ENCODE data around the gene NOTCH2. TPM values are rescaled to one million over a fixed set of nuclear protein-coding genes. Genes with fewer than 3 reads are reported as not detected.

The NOTCH2 gene
- total and polyA plus RNA-seq, 2 experiments from 2014 or later: 8.5 to 56.6 TPM

DNA sequence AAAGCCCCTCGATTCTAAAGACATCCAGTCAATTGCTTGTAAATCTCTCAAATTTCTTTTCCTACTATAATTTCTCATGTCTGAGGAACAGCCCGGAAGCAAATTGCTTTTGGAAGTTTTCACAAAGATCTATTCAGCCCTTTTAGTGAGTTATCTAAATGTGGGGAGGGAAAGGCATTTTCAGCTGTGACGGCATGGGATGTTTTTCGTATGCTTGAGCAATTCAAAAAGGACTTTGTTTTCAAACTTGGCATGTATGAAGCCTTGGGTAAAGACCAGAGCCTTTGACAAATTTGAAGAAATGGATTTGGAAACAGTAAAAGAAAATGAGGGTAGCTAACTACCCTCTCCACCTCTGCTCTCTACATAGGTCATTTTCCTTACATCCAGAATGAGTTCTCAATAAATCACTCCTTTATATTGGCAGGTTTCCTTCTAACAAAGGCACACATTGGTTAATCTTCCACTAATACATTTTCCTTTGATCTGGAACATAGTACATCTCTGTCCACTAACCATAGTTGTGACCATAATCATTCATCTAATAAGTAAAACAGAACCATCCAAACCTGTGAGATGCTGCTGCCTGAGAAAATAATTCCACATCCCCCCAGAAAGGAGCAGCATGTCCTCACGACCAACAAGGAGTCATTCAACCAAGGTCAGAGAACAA lies 107.0 kb downstream of the NOTCH2 start (continued):
- TF ChIP-seq, protein P1, sequence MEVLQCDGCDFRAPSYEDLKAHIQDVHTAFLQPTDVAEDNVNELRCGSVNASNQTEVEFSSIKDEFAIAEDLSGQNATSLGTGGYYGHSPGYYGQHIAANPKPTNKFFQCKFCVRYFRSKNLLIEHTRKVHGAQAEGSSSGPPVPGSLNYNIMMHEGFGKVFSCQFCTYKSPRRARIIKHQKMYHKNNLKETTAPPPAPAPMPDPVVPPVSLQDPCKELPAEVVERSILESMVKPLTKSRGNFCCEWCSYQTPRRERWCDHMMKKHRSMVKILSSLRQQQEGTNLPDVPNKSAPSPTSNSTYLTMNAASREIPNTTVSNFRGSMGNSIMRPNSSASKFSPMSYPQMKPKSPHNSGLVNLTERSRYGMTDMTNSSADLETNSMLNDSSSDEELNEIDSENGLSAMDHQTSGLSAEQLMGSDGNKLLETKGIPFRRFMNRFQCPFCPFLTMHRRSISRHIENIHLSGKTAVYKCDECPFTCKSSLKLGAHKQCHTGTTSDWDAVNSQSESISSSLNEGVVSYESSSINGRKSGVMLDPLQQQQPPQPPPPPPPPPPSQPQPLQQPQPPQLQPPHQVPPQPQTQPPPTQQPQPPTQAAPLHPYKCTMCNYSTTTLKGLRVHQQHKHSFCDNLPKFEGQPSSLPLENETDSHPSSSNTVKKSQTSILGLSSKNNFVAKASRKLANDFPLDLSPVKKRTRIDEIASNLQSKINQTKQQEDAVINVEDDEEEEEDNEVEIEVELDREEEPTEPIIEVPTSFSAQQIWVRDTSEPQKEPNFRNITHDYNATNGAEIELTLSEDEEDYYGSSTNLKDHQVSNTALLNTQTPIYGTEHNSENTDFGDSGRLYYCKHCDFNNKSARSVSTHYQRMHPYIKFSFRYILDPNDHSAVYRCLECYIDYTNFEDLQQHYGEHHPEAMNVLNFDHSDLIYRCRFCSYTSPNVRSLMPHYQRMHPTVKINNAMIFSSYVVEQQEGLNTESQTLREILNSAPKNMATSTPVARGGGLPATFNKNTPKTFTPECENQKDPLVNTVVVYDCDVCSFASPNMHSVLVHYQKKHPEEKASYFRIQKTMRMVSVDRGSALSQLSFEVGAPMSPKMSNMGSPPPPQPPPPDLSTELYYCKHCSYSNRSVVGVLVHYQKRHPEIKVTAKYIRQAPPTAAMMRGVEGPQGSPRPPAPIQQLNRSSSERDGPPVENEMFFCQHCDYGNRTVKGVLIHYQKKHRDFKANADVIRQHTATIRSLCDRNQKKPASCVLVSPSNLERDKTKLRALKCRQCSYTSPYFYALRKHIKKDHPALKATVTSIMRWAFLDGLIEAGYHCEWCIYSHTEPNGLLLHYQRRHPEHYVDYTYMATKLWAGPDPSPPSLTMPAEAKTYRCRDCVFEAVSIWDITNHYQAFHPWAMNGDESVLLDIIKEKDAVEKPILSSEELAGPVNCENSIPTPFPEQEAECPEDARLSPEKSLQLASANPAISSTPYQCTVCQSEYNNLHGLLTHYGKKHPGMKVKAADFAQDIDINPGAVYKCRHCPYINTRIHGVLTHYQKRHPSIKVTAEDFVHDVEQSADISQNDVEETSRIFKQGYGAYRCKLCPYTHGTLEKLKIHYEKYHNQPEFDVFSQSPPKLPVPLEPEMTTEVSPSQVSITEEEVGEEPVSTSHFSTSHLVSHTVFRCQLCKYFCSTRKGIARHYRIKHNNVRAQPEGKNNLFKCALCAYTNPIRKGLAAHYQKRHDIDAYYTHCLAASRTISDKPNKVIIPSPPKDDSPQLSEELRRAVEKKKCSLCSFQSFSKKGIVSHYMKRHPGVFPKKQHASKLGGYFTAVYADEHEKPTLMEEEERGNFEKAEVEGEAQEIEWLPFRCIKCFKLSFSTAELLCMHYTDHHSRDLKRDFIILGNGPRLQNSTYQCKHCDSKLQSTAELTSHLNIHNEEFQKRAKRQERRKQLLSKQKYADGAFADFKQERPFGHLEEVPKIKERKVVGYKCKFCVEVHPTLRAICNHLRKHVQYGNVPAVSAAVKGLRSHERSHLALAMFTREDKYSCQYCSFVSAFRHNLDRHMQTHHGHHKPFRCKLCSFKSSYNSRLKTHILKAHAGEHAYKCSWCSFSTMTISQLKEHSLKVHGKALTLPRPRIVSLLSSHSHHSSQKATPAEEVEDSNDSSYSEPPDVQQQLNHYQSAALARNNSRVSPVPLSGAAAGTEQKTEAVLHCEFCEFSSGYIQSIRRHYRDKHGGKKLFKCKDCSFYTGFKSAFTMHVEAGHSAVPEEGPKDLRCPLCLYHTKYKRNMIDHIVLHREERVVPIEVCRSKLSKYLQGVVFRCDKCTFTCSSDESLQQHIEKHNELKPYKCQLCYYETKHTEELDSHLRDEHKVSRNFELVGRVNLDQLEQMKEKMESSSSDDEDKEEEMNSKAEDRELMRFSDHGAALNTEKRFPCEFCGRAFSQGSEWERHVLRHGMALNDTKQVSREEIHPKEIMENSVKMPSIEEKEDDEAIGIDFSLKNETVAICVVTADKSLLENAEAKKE (CRISPR knock-in tag; IDR thresholded peaks at IDR 0.05): no peak
- TF ChIP-seq EZH2phosphoT487 (IDR thresholded peaks at IDR 0.05; ENCODE audit: unreplicated experiment) (no peak), STAT1 (IDR thresholded peaks at IDR 0.05; ENCODE audit: unreplicated experiment) (no peak), CREB1 (CRISPR knock-in tag; IDR thresholded peaks at IDR 0.05; ENCODE audit: low read depth) (no peak), EZH2 (IDR thresholded peaks at IDR 0.05; ENCODE audit: low read depth, unreplicated experiment) (no peak), ZNF114 (CRISPR knock-in tag; IDR thresholded peaks at IDR 0.05) (no peak)

DNA sequence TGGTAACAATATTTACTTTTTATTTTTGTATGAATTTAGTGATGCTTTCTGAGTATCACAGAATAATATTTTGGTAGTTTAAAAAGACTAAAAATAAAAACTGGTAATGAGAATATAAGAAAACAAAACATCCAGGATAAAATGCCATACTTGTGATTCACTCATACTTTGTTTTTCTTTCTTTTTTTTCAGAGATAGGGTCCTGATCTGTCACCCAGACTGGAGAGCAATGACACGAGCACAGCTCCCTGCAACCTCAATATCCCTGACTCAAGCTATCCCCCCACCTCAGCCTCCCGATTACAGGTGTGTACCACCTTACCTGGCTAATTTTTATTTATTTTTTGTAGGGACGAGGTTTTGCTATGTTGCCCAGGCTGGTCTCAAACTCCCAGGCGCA lies 109.0 kb downstream of the NOTCH2 start:
- Mint-ChIP-seq H3K27ac (no peak overlapping the region), H3K9me3 (no peaks in the 10 kb centered on the region)
- TF ChIP-seq, protein P1 (CRISPR knock-in tag; IDR thresholded peaks at IDR 0.05): no peak
- TF ChIP-seq, protein P2, sequence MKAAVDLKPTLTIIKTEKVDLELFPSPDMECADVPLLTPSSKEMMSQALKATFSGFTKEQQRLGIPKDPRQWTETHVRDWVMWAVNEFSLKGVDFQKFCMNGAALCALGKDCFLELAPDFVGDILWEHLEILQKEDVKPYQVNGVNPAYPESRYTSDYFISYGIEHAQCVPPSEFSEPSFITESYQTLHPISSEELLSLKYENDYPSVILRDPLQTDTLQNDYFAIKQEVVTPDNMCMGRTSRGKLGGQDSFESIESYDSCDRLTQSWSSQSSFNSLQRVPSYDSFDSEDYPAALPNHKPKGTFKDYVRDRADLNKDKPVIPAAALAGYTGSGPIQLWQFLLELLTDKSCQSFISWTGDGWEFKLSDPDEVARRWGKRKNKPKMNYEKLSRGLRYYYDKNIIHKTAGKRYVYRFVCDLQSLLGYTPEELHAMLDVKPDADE (IDR thresholded peaks at IDR 0.05): no peak
- no peak for TF ChIP-seq EZH2 (IDR thresholded peaks at IDR 0.05; ENCODE audit: low read depth, unreplicated experiment)

More for the DNA sequence above, 109.0 kb downstream of the NOTCH2 start:
- Mint-ChIP-seq H3K4me1 (no peaks in the 10 kb centered on the region; the same call in 2 of the 3 replicates), H3K4me3 (no peak overlapping the region), H3K27me3 (ENCODE audit: insufficient read depth, low read depth, poor library complexity) (peaks cover 1% of the 10 kb centered on the region), H3K36me3 (ENCODE audit: low read depth) (peaks cover 3% of the 10 kb centered on the region; the same call in 2 of the 3 replicates)
- H3F3A ChIP-seq (replicated peaks; ENCODE audit: low read depth): no peaks in the 10 kb centered on the region
- DNase-seq (ENCODE audit: low spot score) (no peak), ATAC-seq (no peak)
- H3K4me2 ChIP-seq: no peak overlapping the region
- H4K20me1 ChIP-seq (replicated peaks; ENCODE audit: insufficient read depth): 0 out of 2 replicates have a peak, but pooled peaks cover 3% of the 10 kb centered on the region
- H3K79me2 ChIP-seq (replicated peaks; ENCODE audit: insufficient read depth): no peaks in the 10 kb centered on the region
- H3K36me3 ChIP-seq (ENCODE audit: insufficient read depth): 0 out of 2 replicates have a peak, but pooled peaks cover 5% of the 10 kb centered on the region
- H3K4me3 ChIP-seq: no peak overlapping the region
- H3K4me1 ChIP-seq (ENCODE audit: insufficient read depth): peaks cover 8% of the 10 kb centered on the region; the same call in 1 of the 2 replicates
- no peak overlapping the region for H2AFZ ChIP-seq
- no peaks in the 10 kb centered on the region for H3K9me2 ChIP-seq (ENCODE audit: insufficient read depth)
- no peaks in the 10 kb centered on the region for H3K27me3 ChIP-seq (ENCODE audit: insufficient read depth)
- no peak overlapping the region for H3K27ac ChIP-seq (ENCODE audit: low read depth)

All from GM23338 (cell line).